Omental fat pad (tissue), 4 donors: ENCODE measurements around the gene NMNAT2. TPM values are rescaled to one million over a fixed set of nuclear protein-coding genes. Genes with fewer than 3 reads are reported as not detected.

Source experiments
- ATAC-seq: fragments of 150-250 bp; one replicate; pipeline ENCODE4 v1.9.1; 2016; ENCODE audit warnings: mild to moderate bottlenecking, moderate library complexity; ENCODE audit not compliant: low FRiP score
- DNase-seq: peaks from one replicate; pipeline ENCODE4 v3.0.0-alpha.2; 2019; ENCODE audit warnings: low spot score
- total RNA-seq, 4 donors: library from RNA; depleted of rRNA; stranded (reverse); fragments of >200 nt; gene quantifications; one replicate each; pipeline ENCODE4 v1.1.0, GENCODE V29; 2016
- TF ChIP-seq, protein P1 (sequence below), 3 donors: fragments of 450-650 bp; IDR thresholded peaks; one replicate each; pipeline ENCODE4 v1.5.1; 2016 to 2017; ENCODE audit warnings: antibody characterized with exemption in 3 of 3, mild to moderate bottlenecking in 3 of 3, moderate library complexity in 2 of 3

Gene NMNAT2
- total RNA-seq, 4 donors from 2014 or later, result 0.84 to 11.3 (median 5.2) TPM

GRCh38 chr1:183255073-183255472 lies 163.1 kb downstream of the NMNAT2 start:
- TF ChIP-seq, protein P1, sequence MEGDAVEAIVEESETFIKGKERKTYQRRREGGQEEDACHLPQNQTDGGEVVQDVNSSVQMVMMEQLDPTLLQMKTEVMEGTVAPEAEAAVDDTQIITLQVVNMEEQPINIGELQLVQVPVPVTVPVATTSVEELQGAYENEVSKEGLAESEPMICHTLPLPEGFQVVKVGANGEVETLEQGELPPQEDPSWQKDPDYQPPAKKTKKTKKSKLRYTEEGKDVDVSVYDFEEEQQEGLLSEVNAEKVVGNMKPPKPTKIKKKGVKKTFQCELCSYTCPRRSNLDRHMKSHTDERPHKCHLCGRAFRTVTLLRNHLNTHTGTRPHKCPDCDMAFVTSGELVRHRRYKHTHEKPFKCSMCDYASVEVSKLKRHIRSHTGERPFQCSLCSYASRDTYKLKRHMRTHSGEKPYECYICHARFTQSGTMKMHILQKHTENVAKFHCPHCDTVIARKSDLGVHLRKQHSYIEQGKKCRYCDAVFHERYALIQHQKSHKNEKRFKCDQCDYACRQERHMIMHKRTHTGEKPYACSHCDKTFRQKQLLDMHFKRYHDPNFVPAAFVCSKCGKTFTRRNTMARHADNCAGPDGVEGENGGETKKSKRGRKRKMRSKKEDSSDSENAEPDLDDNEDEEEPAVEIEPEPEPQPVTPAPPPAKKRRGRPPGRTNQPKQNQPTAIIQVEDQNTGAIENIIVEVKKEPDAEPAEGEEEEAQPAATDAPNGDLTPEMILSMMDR (IDR thresholded peaks at IDR 0.05), result no peak
- DNase-seq, result no peak
- ATAC-seq, result no peak

- no peak for DNase-seq
- no peak for ATAC-seq
- TF ChIP-seq, protein P1 (IDR thresholded peaks at IDR 0.05), result no peak
Observed at GRCh38 chr1:183251959-183252450, 166.2 kb downstream of the NMNAT2 start.

DNA sequence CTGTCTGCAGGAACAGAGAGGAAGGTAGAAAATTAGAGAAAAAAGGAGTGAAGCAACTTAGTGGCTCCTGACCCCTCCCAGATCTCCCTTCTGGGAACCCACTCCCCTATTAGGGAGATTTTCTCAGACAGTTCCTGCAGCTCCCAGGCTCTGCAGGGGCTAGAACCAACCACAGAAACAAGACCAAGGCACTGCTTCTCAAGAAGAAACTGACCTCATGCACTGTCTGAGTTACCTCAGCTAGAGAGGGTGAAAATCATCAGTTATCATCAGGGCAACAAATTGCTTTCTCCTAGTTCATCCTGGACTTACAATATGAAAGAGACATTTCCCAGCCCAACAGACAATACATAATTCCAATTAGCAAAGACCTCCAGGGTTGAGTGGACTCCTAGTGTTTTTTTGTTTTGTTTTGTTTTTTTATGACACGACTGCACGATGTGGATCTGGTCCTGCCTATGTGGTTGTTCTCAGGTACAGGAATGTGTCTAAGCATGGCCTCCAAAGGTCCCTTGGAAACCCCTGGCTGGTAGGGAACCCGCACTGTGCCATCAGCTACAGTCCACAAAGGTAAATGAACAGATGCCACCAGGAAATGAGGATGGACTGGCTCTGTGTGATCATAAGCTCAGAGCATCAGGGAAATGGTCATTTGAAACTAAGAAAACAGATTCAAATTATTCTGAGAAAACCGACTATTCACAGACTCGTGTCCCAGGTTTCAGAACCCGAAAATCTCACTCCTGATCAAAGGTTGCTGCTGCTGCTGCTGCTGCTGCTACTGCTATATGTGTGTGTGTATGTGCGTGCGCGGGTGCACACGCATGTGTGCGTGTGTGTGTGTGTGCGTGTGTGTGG lies 166.8 kb downstream of the NMNAT2 start:
- ATAC-seq (no peak), DNase-seq (no peak)
- TF ChIP-seq, protein P1 (IDR thresholded peaks at IDR 0.05), result no peak

DNA sequence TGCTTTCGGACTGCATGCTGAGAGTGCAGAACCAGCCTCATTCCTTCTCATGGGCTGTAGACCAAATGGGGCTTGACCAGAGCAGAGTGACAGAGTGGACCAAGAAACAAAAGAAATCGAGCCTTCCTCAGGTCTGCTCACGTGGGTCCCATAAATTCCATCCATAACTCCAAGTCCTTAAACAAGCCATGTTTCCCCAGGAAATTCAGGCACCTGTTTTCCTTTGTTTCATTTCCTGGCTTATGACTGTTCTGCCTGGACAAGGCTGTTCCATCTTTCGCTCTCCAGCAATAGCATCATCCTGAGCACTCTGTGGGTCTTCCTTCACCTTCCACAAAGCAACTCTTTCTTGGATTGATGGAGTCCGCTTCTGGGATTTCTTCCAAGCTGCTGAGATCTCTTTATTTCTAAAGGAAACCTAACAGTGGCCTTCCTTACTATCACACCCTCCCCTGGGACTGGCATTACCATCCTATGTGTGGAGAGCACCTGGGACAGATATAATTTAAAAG lies 168.2 kb downstream of the NMNAT2 start:
- TF ChIP-seq, protein P1 (IDR thresholded peaks at IDR 0.05), result no peak
- DNase-seq (no peak), ATAC-seq (no peak)

- ATAC-seq, result no peak
- no peak for DNase-seq
- TF ChIP-seq, protein P1 (IDR thresholded peaks at IDR 0.05), result no peak
Observed at GRCh38 chr1:183248989-183249691, 169.0 kb downstream of the NMNAT2 start.

DNA sequence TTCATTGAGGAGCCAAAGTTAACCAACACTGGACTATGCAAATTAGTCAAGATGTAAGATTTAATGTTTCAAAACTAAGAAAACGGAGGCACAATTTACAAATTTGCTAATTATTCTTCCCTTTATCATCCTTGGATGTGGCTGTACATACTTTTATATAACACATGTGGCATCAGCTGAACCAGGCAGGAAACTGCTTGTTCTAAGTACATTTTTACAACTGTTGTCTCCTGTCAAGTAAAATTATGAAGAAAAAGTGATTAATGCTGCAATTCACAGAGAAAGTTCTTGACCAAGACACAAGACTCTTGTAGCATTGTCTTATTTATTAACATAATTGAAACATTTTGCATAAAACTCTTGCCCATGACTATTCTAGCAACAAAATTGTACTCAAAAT lies 170.2 kb downstream of the NMNAT2 start:
- TF ChIP-seq, protein P1 (IDR thresholded peaks at IDR 0.05), result no peak
- ATAC-seq (no peak), DNase-seq (no peak)
